ENCODE measurements around the gene CMTM8.

DNA sequence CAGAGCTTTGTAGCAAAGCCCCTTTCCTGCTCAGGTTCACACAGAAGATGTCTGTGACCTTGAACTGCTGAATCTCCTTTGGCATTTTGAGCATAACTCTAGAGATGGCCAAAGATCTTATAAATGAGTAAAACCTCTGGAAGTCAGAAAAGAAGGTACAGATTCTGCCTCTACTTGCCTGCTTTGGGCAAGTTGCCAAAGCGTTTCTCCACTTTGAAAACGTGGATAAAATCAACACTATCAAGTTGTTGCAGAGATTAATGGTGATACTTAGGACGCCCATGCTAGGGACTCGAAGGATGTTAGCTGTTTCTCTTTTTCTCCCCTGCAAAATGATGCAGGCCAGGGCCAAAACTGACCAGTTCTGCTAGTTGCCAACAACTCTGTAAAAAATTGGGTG is 85.1 kb downstream of the CMTM8 start:
- TF ChIP-seq, protein P1, sequence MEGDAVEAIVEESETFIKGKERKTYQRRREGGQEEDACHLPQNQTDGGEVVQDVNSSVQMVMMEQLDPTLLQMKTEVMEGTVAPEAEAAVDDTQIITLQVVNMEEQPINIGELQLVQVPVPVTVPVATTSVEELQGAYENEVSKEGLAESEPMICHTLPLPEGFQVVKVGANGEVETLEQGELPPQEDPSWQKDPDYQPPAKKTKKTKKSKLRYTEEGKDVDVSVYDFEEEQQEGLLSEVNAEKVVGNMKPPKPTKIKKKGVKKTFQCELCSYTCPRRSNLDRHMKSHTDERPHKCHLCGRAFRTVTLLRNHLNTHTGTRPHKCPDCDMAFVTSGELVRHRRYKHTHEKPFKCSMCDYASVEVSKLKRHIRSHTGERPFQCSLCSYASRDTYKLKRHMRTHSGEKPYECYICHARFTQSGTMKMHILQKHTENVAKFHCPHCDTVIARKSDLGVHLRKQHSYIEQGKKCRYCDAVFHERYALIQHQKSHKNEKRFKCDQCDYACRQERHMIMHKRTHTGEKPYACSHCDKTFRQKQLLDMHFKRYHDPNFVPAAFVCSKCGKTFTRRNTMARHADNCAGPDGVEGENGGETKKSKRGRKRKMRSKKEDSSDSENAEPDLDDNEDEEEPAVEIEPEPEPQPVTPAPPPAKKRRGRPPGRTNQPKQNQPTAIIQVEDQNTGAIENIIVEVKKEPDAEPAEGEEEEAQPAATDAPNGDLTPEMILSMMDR (IDR thresholded peaks at IDR 0.05), result no peak
- no peak for TF ChIP-seq FOXJ3 (CRISPR knock-in tag; IDR thresholded peaks at IDR 0.05; ENCODE audit: borderline replicate concordance)
- no peak for TF ChIP-seq MXD4 (CRISPR knock-in tag; IDR thresholded peaks at IDR 0.05; ENCODE audit: borderline replicate concordance)
- TF ChIP-seq, protein P2, sequence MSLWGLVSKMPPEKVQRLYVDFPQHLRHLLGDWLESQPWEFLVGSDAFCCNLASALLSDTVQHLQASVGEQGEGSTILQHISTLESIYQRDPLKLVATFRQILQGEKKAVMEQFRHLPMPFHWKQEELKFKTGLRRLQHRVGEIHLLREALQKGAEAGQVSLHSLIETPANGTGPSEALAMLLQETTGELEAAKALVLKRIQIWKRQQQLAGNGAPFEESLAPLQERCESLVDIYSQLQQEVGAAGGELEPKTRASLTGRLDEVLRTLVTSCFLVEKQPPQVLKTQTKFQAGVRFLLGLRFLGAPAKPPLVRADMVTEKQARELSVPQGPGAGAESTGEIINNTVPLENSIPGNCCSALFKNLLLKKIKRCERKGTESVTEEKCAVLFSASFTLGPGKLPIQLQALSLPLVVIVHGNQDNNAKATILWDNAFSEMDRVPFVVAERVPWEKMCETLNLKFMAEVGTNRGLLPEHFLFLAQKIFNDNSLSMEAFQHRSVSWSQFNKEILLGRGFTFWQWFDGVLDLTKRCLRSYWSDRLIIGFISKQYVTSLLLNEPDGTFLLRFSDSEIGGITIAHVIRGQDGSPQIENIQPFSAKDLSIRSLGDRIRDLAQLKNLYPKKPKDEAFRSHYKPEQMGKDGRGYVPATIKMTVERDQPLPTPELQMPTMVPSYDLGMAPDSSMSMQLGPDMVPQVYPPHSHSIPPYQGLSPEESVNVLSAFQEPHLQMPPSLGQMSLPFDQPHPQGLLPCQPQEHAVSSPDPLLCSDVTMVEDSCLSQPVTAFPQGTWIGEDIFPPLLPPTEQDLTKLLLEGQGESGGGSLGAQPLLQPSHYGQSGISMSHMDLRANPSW (CRISPR knock-in tag; conservative IDR thresholded peaks at IDR 0.05; ENCODE audit: low read depth), result no peak
- no peak for TF ChIP-seq ATF1 (CRISPR knock-in tag; IDR thresholded peaks at IDR 0.05)
- no peak for TF ChIP-seq ZBTB21 (CRISPR knock-in tag; IDR thresholded peaks at IDR 0.05; ENCODE audit: borderline replicate concordance)
- TF ChIP-seq ZNF232 (CRISPR knock-in tag; IDR thresholded peaks at IDR 0.05), result no peak
- no peak for TF ChIP-seq CREB1 (CRISPR knock-in tag; IDR thresholded peaks at IDR 0.05)
- no peak for TF ChIP-seq SMAD3 (CRISPR knock-in tag; IDR thresholded peaks at IDR 0.05; ENCODE audit: borderline replicate concordance)
